ENCODE results near the gene ZNF526.

ZNF526 gene

GRCh38 chr19:42196011-42197001 is 23.8 kb upstream of the ZNF526 start:
- TF ChIP-seq CTCF (conservative IDR thresholded peaks at IDR 0.05; ENCODE audit: control insufficient read depth, insufficient read depth, low read depth, low read length), result no peak
- H3K4me3 ChIP-seq (ENCODE audit: control insufficient read depth, low read depth, low read length), result no peak overlapping the region
- DNase-seq (ENCODE audit: low read depth), result no peak

- TF ChIP-seq CTCF (conservative IDR thresholded peaks at IDR 0.05; ENCODE audit: control insufficient read depth, insufficient read depth, low read depth, low read length), result no peak
- no peak overlapping the region for H3K4me3 ChIP-seq (ENCODE audit: control insufficient read depth, low read depth, low read length)
- no peak for DNase-seq (ENCODE audit: low read depth)
Measured at GRCh38 chr19:42197375-42197817, 22.7 kb upstream of the ZNF526 start.

- no peak overlapping the region for H3K4me3 ChIP-seq (ENCODE audit: control insufficient read depth, low read depth, low read length)
- DNase-seq (ENCODE audit: low read depth), result no peak
- TF ChIP-seq CTCF (conservative IDR thresholded peaks at IDR 0.05; ENCODE audit: control insufficient read depth, insufficient read depth, low read depth, low read length), result no peak
Measured at GRCh38 chr19:42198676-42199439, 21.3 kb upstream of the ZNF526 start.

GRCh38 chr19:42199440-42200115 is 20.5 kb upstream of the ZNF526 start:
- no peak overlapping the region for H3K4me3 ChIP-seq (ENCODE audit: control insufficient read depth, low read depth, low read length)
- TF ChIP-seq CTCF (conservative IDR thresholded peaks at IDR 0.05; ENCODE audit: control insufficient read depth, insufficient read depth, low read depth, low read length), result no peak
- DNase-seq (ENCODE audit: low read depth), result no peak

- no peak overlapping the region for H3K4me3 ChIP-seq (ENCODE audit: control insufficient read depth, low read depth, low read length)
- DNase-seq (ENCODE audit: low read depth), result no peak
- TF ChIP-seq CTCF (conservative IDR thresholded peaks at IDR 0.05; ENCODE audit: control insufficient read depth, insufficient read depth, low read depth, low read length), result no peak
Measured at GRCh38 chr19:42200116-42200715, 19.9 kb upstream of the ZNF526 start.

All from fibroblast of mammary gland (primary cell).